PC-9 (cell line): ENCODE measurements around the gene RSAD1. TPM values are rescaled to one million over a fixed set of nuclear protein-coding genes. Genes with fewer than 3 reads are reported as not detected.

Experiments used
- BruUV-seq: library from RNA; stranded (reverse); fragments of 400-500 nt; replicated peaks from 2 replicates; lab custom pipeline; 2021; lab: Mats Ljungman, UMichigan
- CTCF ChIA-PET: fragments of 300-600 bp; sonication (Branson Sonifier 250); formaldehyde crosslinking; loops from one replicate; lab custom pipeline; 2022; ENCODE audit warnings: antibody characterized with exemption; lab: Charles Lee
- POLR2A ChIA-PET: fragments of 300-600 bp; sonication (Branson Sonifier 250); formaldehyde crosslinking; loops from one replicate; lab custom pipeline; 2022; ENCODE audit warnings: antibody characterized with exemption; ENCODE audit not compliant: unreplicated experiment; lab: Charles Lee
- DNase-seq, 2 experiments: peaks; one replicate each; pipeline versions ENCODE4 v3.0.0 to v3.0.0-alpha.2; 2015 to 2022; ENCODE audit warnings: mixed read lengths in 1 of 2
- H2AFZ ChIP-seq: fragments of 200-600 bp; sonication (generic); 2 replicates; pipeline ENCODE4 v1.8.1; 2017; ENCODE audit warnings: antibody characterized with exemption
- H3F3A ChIP-seq: fragments of 200-600 bp; sonication (generic); 2 replicates; pipeline ENCODE4 v1.8.1; 2017; ENCODE audit warnings: antibody characterized with exemption, mild to moderate bottlenecking, low read depth; ENCODE audit not compliant: insufficient read depth
- H3K27ac ChIP-seq: fragments of 200-600 bp; sonication (generic); 2 replicates; pipeline ENCODE4 v1.6.1; 2016; ENCODE audit warnings: mixed run types
- H3K27me3 ChIP-seq: fragments of 200-600 bp; sonication (generic); 2 replicates; pipeline ENCODE4 v1.6.1; 2016; ENCODE audit warnings: low read depth, mixed run types; ENCODE audit not compliant: insufficient read depth
- H3K36me3 ChIP-seq: fragments of 200-600 bp; sonication (generic); 2 replicates; pipeline ENCODE4 v1.6.1; 2016; ENCODE audit warnings: low read depth, mixed run types
- H3K4me1 ChIP-seq: fragments of 200-600 bp; sonication (generic); replicated peaks from 2 replicates; pipeline ENCODE4 v1.6.1; 2016; ENCODE audit warnings: mixed run types; ENCODE audit not compliant: insufficient read depth
- H3K4me2 ChIP-seq: fragments of 200-600 bp; sonication (generic); 2 replicates; pipeline ENCODE4 v1.6.1; 2017; ENCODE audit warnings: mixed run types
- H3K4me3 ChIP-seq: fragments of 200-600 bp; sonication (generic); 2 replicates; pipeline ENCODE4 v1.6.1; 2016; ENCODE audit warnings: mixed run types
- H3K79me2 ChIP-seq: fragments of 200-600 bp; sonication (generic); 2 replicates; pipeline ENCODE4 v1.6.1; 2017; ENCODE audit warnings: low read depth, mixed run types
- H3K9me2 ChIP-seq: fragments of 200-600 bp; sonication (generic); 2 replicates; pipeline ENCODE4 v1.8.1; 2017; ENCODE audit warnings: mild to moderate bottlenecking; ENCODE audit not compliant: insufficient read depth
- H3K9me3 ChIP-seq: fragments of 200-600 bp; sonication (generic); 2 replicates; pipeline ENCODE4 v1.8.1; 2016; ENCODE audit warnings: low read depth; ENCODE audit not compliant: insufficient read depth
- H4K20me1 ChIP-seq: fragments of 200-600 bp; sonication (generic); 2 replicates; pipeline ENCODE4 v1.8.1; 2017; ENCODE audit not compliant: insufficient read depth
- EZH2 ChIP-seq: fragments of 200-600 bp; sonication (generic); IDR thresholded peaks from 2 replicates; pipeline ENCODE4 v1.8.0; 2017; ENCODE audit warnings: antibody characterized with exemption, low read depth
- intact Hi-C: fragments of 100-400 bp; cut with micrococcal nuclease; formaldehyde crosslinking; loops from one replicate; pipeline ENCODE4 v1.10.0; 2022; ENCODE audit not compliant: unreplicated experiment
- total RNA-seq: library from RNA; stranded (reverse); gene quantifications from 2 replicates; pipeline ENCODE4 v1.2.3, GENCODE V29; 2021
- TF ChIP-seq, protein P1 (sequence below): fragments of 200-600 bp; sonication (generic); conservative IDR thresholded peaks from 2 replicates; pipeline ENCODE4 v1.6.1; 2017; ENCODE audit warnings: mixed run types, antibody characterized with exemption, mild to moderate bottlenecking, moderate library complexity

The RSAD1 gene
- total RNA-seq, 1 experiment from 2014 or later = 15.1 TPM

DNA sequence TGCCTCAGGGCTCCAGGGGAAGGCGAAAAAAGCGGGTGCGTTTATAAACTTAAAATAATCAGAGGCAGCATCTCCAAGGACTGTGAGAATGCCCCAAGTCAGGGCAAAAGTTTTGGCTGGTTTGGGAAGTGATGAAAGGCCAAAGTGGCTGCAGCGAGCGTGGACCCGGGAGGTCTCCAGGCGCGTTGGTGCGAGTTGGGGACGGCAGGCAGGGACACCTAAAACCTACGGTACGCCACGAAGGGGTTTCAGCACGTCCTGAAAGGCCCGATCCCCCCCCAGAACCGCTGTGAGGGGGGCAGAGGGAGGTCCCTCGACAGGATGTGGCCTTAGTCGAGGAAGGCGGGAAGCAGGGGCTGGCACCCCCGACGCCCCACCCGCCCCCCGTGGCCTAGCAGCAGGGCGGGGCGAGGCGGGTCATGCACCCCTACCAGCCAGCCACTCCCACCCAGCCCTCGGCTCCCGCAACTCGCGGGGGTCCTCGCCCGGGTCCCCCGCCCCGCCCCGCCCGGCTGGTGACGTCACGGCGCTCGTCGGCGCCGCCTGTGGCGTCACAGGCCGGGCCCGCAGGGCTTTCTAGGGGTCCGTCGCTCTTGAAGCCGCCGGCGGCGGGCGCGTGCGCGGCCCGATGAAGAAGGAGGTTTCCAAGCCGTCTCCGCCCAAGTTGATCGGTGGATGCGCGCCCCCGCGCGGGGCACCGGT lies 29.4 kb downstream of the RSAD1 start, which contains the start of gene MYCBPAP:
Gene MYCBPAP, plus strand, starts transcription at position 569 of the 702 bp plus-strand sequence. CDS start 236 bp downstream, outside the sequence.
- POLR2A ChIA-PET = interaction anchor here (0.7 kb wide), 1 partner anchor 154 kb away, joined by 26 read pairs; no protein-coding TSS in a partner anchor
- peak within 1 kb of the TSS; percentile 66 for H2AFZ ChIP-seq

DNA sequence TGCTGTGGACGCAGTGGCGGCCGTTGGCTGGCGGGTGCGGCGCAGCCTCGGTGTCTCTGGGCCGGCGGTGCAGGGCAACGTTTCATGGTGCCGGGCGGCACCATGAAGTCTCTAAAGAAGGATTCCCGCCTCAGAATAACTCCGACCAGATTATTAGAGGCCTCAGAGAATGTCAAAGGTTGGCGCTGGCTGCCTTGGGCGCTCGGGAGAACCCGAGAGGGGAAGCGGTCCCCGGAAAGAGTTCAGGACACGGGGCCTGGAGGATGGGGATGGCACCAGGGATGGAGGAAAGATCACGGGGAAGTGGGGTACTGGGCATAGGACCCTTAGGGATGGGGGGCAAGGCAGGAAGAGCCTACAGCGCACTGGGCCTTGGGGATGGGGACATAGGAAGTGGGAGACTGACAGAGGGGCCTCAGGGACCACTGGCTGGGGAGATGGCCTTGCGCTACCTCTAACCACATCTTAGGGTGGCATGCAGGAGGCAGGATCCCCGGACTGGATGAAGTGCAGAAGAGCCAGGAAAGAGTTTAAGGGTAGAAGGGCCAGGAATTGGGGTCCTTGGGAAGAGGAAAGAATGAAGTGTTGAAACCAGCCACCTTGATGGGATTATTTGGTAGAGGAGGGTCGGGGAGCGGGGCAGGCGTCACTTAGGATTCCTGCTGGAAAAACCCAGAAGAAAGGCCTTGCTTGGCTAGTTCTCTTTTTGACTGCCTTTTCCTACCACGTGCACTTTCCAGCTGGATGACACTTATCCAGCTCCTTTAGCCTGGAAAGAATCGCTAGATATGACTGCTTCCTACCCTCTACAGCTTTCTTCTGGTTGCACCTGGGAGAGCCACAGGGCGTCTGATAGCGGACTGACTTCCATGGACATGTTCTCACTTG lies 30.2 kb downstream of the RSAD1 start:
- DNase-seq = no peak
- intact Hi-C loops = no loop called here
- Histone ChIP-seq H3K27me3 (no peaks in the 10 kb centered on the region), H3K4me2 (peak overlapping the region; percentile 66), H3K79me2 (no peaks in the 10 kb centered on the region), H3K4me3 (peak overlapping the region; percentile 44; the same call in 1 of the 2 replicates), H4K20me1 (no peaks in the 10 kb centered on the region), H3F3A (peaks cover 33% of the 10 kb centered on the region), H3K9me3 (no peaks in the 10 kb centered on the region), H3K27ac (no peak overlapping the region), H3K9me2 (no peaks in the 10 kb centered on the region), H3K4me1 (peaks cover 34% of the 10 kb centered on the region), H2AFZ (peak overlapping the region; percentile 66), H3K36me3 (no peaks in the 10 kb centered on the region)
- TF ChIP-seq EZH2 = no peak
- TF ChIP-seq, protein P1, sequence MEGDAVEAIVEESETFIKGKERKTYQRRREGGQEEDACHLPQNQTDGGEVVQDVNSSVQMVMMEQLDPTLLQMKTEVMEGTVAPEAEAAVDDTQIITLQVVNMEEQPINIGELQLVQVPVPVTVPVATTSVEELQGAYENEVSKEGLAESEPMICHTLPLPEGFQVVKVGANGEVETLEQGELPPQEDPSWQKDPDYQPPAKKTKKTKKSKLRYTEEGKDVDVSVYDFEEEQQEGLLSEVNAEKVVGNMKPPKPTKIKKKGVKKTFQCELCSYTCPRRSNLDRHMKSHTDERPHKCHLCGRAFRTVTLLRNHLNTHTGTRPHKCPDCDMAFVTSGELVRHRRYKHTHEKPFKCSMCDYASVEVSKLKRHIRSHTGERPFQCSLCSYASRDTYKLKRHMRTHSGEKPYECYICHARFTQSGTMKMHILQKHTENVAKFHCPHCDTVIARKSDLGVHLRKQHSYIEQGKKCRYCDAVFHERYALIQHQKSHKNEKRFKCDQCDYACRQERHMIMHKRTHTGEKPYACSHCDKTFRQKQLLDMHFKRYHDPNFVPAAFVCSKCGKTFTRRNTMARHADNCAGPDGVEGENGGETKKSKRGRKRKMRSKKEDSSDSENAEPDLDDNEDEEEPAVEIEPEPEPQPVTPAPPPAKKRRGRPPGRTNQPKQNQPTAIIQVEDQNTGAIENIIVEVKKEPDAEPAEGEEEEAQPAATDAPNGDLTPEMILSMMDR = no peak
- BruUV-seq = no TSS peak
- ChIA-PET CTCF (no interaction called here), POLR2A (no interaction called here)

More for the DNA sequence above, 29.4 kb downstream of the RSAD1 start, which contains the start of gene MYCBPAP:
- CTCF ChIA-PET = interaction anchor here (0.5 kb wide), 1 partner anchor 30 kb away, joined by 7 read pairs; no protein-coding TSS in a partner anchor
- Histone ChIP-seq H3K36me3 (no peaks in the 10 kb centered on the region), H3K79me2 (no peaks in the 10 kb centered on the region), H3K9me3 (no peaks in the 10 kb centered on the region), H3K9me2 (no peaks in the 10 kb centered on the region), H3K27ac (no peak within 1 kb of the TSS), H3F3A (peaks cover 39% of the 10 kb centered on the region), H3K27me3 (no peaks in the 10 kb centered on the region), H3K4me1 (peaks cover 42% of the 10 kb centered on the region), H3K4me3 (peak within 1 kb of the TSS; percentile 44; the same call in 1 of the 2 replicates), H3K4me2 (peak within 1 kb of the TSS; percentile 66), H4K20me1 (no peaks in the 10 kb centered on the region)
- intact Hi-C loops = no loop called here
- no TSS peak for BruUV-seq
- no peak for TF ChIP-seq EZH2
- TF ChIP-seq, protein P1 = no peak
- DNase-seq = peak in 1 of 2 experiments; percentile 76

DNA sequence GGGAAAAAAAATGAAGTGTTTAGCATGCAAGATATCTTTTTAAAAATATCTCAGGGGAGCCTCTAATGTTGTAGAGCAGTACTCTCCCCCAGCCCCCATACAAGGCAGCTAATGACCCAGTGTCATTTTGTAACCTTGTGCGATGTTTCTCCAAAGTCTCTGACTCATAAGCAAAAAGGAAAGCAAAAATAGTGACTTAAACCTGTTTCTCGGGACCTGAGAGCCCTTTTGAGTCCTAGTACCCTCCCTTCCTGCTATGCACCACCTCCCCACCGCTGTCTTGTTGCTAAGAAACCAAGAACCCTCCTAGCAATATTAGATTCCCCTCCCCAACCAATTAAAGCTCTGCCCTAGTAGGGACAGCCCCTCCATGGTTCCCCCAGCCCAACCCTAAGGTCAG lies 32.4 kb downstream of the RSAD1 start:
- peak; percentile 42 to 86 for DNase-seq
- Histone ChIP-seq H3F3A (peaks cover 26% of the 10 kb centered on the region), H3K36me3 (no peaks in the 10 kb centered on the region), H4K20me1 (no peaks in the 10 kb centered on the region), H3K4me1 (peaks cover 27% of the 10 kb centered on the region), H2AFZ (no peak overlapping the region), H3K79me2 (no peaks in the 10 kb centered on the region), H3K9me2 (no peaks in the 10 kb centered on the region), H3K27me3 (no peaks in the 10 kb centered on the region), H3K27ac (peak overlapping the region; percentile 55), H3K4me3 (peak overlapping the region; percentile 18; the same call in 1 of the 2 replicates), H3K4me2 (peak overlapping the region; percentile 68), H3K9me3 (no peaks in the 10 kb centered on the region)
- TF ChIP-seq, protein P1 = no peak
- no peak for TF ChIP-seq EZH2
- intact Hi-C loops = loop anchor here (2.0 kb wide), 1 partner anchor 22 kb away; the partner anchor contains the start of gene EPN3
- BruUV-seq = no TSS peak
- POLR2A ChIA-PET = interaction anchor here (0.7 kb wide), 1 partner anchor 447 kb away, joined by 11 read pairs; no protein-coding TSS in a partner anchor
- CTCF ChIA-PET = no interaction called here
